Globus pallidus (tissue), 1 donor: ENCODE data around the gene QRICH2.
A peak's percentile ranks its signal among the peaks of the same experiment; 100 is the strongest.
"Not testable (repeated sequence)": the region's sequence is repeated elsewhere in the genome, so short reads cannot be mapped to it uniquely, and the experiment has no call there.

Experiments used
- DNase-seq: peaks from one replicate; pipeline ENCODE4 v3.0.0-alpha.2; 2015; ENCODE audit warnings: low spot score

The QRICH2 gene

DNA sequence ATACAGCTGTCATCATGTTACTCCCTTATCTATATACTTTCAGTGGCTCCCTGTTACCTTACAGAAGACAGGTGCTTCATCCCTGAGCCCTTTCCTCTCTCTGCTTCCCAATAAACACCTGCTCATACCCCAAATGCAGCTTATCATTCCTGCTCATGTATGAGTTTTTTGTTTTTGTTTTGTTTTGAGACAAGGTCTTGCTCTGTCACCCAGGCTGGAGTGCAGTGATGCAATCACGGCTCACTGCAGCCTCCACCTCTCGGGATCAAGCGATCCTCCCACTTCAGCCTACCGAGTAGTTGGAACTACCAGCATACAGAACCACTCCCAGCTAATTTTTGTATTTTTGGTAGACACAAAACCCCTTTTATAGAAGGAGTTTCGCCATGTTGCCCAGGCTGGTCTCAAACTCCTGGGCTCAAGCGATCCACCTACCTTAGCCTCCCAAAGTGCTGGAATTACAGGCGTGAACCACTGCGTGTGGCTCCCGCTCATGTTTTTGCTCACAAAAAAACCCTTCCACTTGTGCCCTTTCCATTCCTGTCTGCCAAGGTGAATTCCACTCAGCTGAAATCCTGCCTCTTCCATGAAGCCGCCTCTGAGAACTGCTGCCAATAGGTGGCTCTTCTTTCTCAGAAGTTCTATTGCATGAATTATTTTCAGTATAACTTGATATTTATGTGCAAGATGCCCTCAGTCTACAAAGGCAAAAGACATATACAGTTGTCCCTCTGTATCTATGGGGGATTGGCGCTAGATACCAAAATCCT is 59.9 kb downstream of the QRICH2 start:
- no peak for DNase-seq

DNA sequence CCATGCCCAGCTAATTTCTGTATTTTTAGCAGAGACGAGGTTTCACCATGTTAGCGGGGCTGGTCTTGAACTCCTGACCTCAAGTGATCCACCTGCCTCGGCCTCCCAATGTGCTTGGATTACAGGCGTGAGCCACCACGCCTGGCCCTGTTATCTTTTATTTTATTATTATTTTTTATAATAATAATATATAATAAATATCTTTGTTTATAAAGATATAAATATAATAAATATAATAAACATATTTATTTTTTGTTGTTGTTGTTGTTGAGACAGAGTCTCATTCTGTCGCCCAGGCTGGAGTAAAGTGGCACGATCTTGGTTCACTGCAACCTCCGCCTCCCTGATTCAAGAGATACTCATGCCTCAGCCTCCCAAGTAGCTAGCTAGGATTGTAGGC is 60.8 kb downstream of the QRICH2 start:
- DNase-seq, result no peak

DNA sequence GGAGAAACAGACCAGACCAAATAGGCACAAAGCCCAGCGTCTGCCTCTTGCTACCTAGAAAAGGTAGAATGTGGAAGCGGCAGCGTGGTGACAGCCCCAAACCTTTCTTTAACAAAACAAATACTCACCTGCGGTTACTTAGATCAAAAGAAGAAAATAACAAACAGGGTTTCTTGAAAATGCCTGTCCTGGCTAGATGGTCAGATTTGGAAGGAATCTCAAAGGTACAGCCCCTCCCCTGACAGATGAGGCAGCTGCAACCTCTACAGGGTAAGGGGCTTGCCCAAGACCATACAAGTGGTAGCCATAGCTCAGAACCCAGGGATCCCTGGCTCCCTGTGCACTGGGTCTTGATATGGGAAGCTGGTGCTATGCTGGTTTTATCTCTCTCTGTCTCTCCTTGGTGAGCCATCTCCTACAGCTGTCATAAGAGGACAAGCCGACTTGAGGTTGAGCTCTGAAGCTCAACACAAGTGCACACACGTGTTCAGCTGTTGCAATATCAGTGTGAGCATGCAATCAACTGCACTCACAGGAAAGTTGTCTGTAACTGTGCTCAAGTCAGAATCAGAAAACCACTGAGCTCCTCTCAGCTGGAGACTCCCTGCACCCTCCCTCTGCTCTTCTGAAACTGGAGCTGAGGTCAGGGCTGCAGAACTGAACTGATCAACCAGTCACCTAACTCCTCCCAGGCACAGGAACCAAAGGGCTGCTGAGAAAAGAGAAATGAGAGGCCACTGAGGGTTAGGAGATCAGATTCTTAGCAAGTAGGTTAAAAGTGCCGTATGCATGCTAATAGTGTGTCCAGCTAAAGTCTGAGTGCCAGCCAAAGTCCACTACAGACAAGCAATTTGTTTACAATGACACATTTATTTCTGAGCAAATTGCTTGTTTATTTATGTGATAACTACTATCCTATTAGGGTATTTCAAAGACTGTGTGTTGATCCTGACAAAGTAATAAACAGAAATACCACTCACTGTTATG is 61.7 kb downstream of the QRICH2 start:
- DNase-seq, result no peak

GRCh38 chr17:76244721-76245120 is 63.4 kb downstream of the QRICH2 start:
- not testable (repeated sequence) for DNase-seq

DNA sequence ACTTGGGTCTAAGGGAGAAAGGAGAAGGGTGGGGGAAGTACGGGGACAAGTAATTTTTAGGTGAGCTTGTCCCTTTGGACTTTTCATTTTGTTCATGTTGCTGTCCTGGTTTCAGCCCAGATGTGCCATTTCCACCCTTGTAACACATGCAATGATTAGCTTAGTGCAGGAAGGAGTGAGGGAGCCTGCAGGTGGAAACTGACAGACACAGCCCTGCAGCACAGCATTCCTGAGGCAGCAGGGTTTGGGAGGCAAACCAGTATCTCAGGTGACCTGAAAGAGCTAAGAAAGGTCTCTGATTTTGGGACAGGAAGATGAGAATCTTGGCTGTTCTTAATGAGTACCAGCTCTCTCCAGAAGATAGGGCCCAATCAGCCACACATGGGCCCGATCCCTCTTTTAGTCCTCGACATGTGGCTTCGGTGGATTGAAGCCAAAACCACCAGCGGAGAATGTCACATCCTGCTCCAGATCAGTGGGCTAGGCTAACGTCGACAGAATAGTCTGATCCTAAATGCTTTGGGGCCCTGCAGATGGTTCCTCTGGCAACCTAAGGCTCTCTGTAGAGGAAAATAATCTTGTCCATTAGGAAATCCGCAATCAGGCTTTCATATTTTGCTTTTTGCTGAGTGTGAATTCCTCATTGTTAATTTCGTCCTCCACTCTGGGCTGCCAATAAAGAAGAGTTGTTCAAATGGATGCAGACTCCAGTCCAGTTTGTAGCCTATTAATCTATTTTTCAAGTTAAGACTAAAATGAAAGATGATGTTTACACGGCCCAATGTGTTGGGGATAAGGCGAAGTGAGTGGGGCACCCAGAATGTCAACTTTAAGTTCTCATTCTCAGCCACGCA is 64.0 kb downstream of the QRICH2 start:
- no peak for DNase-seq

DNA sequence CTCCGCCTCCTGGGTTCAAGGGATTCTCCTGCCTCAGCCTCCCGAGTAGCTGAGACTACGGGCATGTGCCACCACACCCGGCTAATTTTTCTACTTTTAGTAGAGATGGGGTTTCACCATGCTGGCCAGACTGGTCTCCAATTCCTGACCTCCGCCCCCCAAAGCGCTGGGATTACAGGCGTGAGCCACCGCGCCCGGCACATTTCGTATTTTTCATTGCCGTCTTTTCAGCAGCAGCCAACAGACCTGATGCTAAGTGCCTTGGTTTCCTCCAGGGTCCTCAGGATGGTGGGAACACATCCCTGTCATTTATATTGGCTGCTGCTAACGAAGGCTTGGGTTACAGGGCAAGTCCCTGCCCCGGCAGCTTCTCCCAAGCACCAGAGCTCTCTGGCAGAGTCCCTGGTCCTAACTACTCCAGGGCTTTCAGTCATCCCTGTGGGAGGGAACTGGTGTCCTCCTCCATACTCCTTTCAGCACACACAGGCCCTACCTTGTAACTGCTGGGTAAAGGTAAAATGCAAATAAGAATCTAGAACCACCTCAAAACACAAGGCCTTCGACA is 66.3 kb downstream of the QRICH2 start:
- no peak for DNase-seq

DNA sequence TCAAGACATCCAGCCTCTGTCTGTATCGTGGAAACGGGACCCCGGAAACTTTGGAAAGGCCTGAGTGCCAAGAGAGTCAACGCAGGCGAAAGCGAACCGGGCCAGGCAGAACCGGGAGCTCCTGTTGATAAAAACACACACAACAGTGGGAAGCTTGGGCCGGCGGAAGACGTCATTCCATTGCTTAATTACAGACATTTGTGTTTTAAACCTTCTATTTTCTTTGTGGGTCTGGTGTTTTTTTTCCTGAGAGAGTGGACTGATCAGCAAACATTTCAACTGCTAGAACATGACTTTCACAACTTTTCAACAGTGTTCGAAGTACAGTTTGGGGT is 66.9 kb downstream of the QRICH2 start:
- no peak for DNase-seq

DNA sequence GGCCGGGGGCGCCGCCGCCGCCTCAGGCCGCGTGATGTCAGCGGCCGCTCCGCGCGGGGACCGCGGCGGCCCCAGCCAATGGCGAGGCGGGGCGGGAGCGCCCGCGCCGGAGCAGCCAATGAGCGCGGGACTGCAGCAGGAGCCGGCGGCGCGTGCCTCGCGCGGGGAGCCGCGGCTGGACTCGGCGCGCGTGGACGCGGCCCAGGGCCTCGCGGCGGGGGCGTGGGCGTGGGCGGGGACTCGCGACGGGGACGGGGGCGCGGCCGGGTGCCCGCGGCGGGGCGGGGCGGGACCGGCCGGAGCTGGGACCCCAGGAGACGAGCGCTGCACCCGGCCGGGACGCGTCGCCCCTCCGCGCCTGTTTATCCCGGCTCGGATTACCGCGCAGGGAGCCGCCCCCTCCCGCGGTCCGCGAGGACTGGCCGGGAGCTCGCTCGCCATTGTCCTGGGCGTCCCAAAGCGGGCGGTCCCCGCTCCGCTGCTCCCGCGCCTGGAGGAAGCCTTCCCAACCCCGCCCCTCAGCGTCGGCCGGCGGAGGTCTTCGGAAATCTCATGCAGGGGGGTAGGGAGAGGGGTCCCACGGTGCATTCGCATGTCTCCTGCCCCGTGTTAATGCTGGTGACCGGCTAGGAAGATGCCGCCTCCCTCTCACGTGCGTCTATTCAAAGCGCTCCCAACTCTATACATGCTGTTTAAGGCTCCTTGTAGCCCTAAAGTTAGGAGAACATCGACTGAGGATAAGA is 67.4 kb downstream of the QRICH2 start, which contains the start of gene RNF157:
RNF157 (minus strand) TSS at position 33 of the 743 bp plus-strand sequence. CDS start 253 bp downstream, outside the sequence.
- peak; percentile 77 for DNase-seq

- DNase-seq, result no peak
Observed at GRCh38 chr17:76239538-76240274, 68.4 kb downstream of the QRICH2 start.

- no peak for DNase-seq
Observed at GRCh38 chr17:76238847-76239537, 69.1 kb downstream of the QRICH2 start.

DNA sequence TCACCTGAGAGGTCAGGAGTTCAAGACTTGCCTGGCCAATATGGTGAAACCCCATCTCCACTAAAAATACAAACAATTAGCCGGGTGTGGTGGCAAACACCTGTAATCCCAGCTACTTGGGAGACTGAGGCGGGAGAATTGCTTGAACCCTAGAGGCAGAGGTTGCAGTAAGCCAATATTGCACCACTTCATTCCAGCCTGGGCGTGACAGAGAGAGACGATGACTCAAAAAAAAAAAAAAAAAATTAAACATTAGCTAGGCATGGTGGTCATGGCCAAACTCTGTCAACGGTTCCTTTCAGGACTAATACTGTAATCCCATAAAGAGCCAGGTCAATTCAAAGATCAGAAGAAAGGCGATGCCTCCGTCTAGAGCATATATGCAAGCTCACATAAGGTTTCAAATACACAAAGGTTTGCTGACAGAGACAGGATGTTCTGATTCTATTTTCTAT is 70.2 kb downstream of the QRICH2 start:
- no peak for DNase-seq

GRCh38 chr17:76236603-76237002 is 71.5 kb downstream of the QRICH2 start:
- no peak for DNase-seq

DNA sequence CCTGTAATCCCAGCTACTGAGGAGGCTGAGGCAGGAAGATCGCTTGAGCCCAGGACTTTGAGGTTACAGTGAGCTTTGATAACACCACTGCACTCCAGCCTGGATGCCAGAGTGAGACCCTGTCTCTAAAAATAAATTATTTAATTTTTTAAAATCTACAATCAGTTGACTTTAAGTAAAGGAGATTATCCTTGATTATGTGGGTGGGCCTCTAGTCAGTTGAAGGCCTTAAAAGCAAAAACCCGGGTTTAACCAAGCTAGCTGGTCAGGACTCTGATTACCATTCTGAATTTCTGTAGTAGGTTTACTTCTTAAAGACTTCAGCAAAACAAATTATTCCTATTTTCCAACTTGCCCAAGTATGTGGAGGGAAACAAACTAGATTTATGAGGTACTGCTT is 72.2 kb downstream of the QRICH2 start:
- DNase-seq, result no peak

DNA sequence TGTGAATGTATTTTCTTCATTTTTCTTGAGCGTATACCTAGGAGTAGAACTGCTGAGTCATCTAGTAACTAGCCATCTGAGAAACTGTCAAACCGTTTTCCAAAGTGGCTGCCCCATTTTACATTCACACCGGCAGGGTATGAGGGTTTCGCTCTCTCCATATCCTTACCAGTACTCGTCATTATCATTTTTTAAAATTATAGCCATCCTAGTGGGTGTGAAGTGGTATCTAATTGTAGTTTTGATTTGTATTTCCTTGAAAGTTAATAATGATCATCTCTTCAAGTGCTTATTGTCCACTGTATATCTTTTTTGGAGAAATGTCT is 73.8 kb downstream of the QRICH2 start:
- no peak for DNase-seq

DNA sequence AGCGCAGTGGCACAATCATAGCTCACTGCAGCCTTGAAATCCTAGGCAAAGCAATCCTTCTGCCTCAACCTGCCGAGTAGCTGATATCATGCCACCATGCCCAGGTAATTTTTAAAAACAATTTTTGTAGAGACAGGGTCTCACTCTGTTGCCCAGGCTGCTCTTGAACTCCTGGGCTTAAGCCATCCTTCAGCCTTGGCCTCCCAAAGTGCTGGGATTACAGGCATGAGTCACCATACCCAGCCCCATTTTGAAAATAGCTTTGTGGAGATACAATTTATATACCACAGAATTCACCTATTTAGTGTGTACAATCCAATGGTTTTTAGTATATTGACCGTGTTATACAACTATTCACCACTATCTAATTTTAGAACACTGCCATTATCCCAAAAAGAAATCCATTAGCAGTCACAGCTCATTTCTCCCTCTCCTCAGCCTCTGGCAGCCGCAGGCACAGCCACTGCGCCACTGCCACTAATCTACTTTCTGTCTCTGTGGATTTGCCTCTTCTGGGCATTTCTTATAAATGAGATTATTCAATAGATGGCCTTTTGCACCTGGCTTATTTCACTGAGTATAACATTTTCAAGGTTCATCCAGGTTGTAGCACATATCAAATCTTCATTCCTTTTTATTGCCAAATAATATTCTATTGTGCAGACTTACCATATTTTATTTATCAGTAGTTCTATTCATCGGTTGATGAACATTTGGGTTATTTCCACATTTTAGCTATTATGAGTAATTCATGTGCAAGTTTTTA is 74.3 kb downstream of the QRICH2 start:
- DNase-seq, result no peak

- no peak for DNase-seq
Observed at GRCh38 chr17:76232342-76232741, 75.7 kb downstream of the QRICH2 start.

- DNase-seq, result not testable (repeated sequence)
Observed at GRCh38 chr17:76226749-76227148, 81.3 kb downstream of the QRICH2 start.

- not testable (repeated sequence) for DNase-seq
Observed at GRCh38 chr17:76225373-76226086, 82.5 kb downstream of the QRICH2 start.
